Spleen (tissue), 7 donors: ENCODE results near the gene RPUSD4.

ENCODE experiments used
- CTCF ChIP-seq, 11 experiments: fragments of 200-600 bp in 7 of 11; fragments of 450-650 bp in 4 of 11; sonication (generic) in 4 of 11; IDR thresholded peaks in 8 of 11; conservative IDR thresholded peaks in 3 of 11; 1 replicate in 7 of 11; 2 replicates in 4 of 11; pipeline versions ENCODE4 v1.4.0 to v1.8.0; 2016 to 2021; ENCODE audit warnings: antibody characterized with exemption in 11 of 11, inconsistent platforms in 4 of 11, mild to moderate bottlenecking in 1 of 11
- POLR2A ChIP-seq, 3 donors: fragments of 450-650 bp; IDR thresholded peaks; one replicate each; pipeline ENCODE4 v1.5.1; 2017; ENCODE audit warnings: antibody characterized with exemption in 3 of 3, mild to moderate bottlenecking in 1 of 3
- POLR2AphosphoS5 ChIP-seq, 3 donors: sonication (generic); formaldehyde crosslinking; IDR thresholded peaks; one replicate each; pipeline ENCODE4 v1.5.1; 2017; ENCODE audit warnings: antibody characterized with exemption in 3 of 3
- donor health status: DM: no; HTN: no; CAD: no; lungs with moderate emphysema.
- donor health status: DM: no; HTN: no; CAD: no.
- donor health status: DM: no; HTN: no; CAD: no.

GRCh38 chr11:126169291-126169690, 42.2 kb downstream of the RPUSD4 start:
- TF ChIP-seq POLR2AphosphoS5 (IDR thresholded peaks at IDR 0.05) (no peak), CTCF (IDR thresholded peaks at IDR 0.05 in 8 of 11, conservative IDR thresholded peaks at IDR 0.05 in 3 of 11) (no peak), POLR2A (IDR thresholded peaks at IDR 0.05) (no peak)
